GM12874 (cell line): Measurements from ENCODE around the gene TMEM174.

Experiments
- TF ChIP-seq, protein P1 (sequence below): IDR thresholded peaks from 2 replicates; pipeline ENCODE4 v1.5.1; 2011; ENCODE audit warnings: low read depth, mild to moderate bottlenecking, control low read depth, low read length, moderate library complexity; ENCODE audit not compliant: insufficient read depth

The TMEM174 gene

DNA sequence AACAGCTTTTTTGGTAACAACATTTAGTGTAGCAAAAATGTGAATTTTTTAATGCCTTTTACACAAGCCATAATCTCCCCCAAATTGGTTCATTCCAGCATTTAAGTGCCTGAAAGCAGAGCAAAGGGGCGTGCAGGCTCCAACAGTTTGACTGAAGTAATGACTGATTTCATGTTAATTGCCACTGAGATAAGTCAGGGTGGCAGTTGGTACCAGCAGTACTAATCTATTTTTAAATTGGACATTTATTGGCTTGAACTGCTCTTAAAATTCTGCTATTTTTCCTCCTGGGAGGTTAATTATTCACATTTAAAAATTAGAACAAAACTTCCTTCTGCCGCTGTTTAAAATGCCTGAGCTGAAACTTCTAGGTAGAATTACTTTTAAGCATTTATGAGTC is 40.2 kb upstream of the TMEM174 start:
- TF ChIP-seq, protein P1, sequence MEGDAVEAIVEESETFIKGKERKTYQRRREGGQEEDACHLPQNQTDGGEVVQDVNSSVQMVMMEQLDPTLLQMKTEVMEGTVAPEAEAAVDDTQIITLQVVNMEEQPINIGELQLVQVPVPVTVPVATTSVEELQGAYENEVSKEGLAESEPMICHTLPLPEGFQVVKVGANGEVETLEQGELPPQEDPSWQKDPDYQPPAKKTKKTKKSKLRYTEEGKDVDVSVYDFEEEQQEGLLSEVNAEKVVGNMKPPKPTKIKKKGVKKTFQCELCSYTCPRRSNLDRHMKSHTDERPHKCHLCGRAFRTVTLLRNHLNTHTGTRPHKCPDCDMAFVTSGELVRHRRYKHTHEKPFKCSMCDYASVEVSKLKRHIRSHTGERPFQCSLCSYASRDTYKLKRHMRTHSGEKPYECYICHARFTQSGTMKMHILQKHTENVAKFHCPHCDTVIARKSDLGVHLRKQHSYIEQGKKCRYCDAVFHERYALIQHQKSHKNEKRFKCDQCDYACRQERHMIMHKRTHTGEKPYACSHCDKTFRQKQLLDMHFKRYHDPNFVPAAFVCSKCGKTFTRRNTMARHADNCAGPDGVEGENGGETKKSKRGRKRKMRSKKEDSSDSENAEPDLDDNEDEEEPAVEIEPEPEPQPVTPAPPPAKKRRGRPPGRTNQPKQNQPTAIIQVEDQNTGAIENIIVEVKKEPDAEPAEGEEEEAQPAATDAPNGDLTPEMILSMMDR = no peak

GRCh38 chr5:73135021-73135420 is 38.0 kb upstream of the TMEM174 start:
- TF ChIP-seq, protein P1 = no peak

DNA sequence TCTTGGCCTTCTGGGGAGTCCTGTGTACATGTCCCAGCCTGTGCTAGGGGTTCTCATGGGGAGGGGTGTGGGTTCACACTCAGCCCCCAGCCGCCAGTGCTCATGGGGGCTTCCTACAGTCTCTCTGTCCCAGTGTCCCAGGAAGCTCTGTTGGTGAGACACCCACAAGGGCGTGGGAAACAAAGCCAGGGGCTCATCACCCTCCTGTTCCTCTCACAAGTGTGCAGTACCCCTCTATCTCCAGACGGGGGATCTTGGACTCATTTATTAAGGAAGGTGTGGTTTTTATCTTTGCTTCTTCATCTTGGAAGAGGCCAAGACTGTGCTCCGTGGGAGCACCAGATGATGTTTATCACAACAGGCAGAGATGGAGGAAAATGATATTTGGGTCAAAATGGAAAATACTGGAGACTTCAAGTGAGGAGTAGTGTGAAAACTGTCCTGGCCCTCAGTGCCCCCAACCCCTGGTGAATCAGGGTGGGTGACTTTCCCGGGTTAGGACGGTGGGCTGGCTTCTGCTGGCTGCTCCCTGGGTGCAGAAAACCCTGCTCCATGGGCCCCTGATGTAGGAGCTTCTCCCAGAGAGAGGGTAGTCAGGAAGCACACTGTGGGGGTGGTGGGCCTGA is 37.5 kb upstream of the TMEM174 start:
- TF ChIP-seq, protein P1 = no peak

GRCh38 chr5:73136055-73136562 is 36.9 kb upstream of the TMEM174 start:
- TF ChIP-seq, protein P1 = no peak

GRCh38 chr5:73137563-73138530 is 35.1 kb upstream of the TMEM174 start:
- TF ChIP-seq, protein P1 = no peak

DNA sequence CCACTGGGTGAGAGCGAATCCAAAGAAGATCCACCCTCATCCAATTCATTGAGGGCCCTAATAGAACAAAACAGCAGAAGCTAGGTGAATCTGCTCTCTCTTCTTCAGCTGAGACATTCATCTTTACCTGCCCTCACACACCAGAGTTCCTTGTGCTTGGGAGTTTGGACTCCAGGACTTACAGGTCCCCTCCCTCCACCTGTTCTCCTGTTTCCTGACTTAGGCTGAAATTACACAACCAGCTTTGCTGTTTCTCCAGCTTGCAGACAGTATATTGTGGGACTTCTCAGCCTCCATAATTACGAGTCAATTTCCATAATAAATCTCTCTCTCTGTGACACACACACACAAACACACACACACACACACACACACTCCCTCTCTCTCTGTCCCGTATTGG is 33.5 kb upstream of the TMEM174 start:
- TF ChIP-seq, protein P1 = no peak

- TF ChIP-seq, protein P1 = no peak
These were observed 32.2 kb upstream of the TMEM174 start for GRCh38 chr5:73140801-73141200.
